RKO (cell line): ENCODE data around the gene NIPAL3.
"Not testable (repeated sequence)": the region's sequence is repeated elsewhere in the genome, so short reads cannot be mapped to it uniquely, and the experiment has no call there.

Source experiments
- DNase-seq: peaks from one replicate; pipeline ENCODE4 v3.0.0-alpha.2; 2016; ENCODE audit warnings: low spot score

NIPAL3 gene

DNA sequence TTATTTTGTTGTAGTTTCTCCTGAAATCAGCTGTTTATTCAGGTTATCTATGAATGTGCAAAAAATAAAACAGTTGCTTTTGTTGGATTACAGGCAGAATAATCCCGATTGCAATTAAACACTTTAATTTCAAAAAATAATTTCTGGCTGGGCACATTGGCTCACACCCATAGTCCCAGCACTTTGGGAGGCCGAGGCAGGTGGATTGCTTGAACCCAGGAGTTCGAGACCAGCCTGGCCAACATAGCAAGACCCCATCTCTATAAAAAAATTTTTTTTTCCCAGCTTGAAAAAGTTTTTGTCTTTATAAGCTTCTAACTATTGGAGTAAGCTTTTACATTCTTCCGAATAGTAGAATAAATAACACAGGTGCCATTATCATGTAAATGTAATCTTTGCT lies 102.3 kb downstream of the NIPAL3 start:
- DNase-seq = no peak

DNA sequence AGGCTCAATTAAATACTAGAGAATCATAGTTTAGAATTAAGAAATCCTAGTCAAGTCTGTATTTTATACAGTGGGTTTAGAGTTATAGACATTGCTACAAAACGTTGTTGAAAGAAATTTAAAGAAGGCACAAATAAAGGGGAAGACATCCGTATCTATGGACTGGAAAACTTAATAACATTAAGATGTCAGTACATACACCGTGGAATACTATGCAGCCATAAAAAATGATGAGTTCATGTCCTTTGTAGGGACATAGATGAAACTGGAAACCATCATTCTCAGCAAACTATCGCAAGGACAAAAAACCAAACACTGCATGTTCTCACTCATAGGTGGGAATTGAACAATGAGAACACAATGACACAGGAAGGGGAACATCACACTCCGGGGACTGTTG lies 104.7 kb downstream of the NIPAL3 start:
- not testable (repeated sequence) for DNase-seq
